ENCODE data around the gene HIPK3.

DNA sequence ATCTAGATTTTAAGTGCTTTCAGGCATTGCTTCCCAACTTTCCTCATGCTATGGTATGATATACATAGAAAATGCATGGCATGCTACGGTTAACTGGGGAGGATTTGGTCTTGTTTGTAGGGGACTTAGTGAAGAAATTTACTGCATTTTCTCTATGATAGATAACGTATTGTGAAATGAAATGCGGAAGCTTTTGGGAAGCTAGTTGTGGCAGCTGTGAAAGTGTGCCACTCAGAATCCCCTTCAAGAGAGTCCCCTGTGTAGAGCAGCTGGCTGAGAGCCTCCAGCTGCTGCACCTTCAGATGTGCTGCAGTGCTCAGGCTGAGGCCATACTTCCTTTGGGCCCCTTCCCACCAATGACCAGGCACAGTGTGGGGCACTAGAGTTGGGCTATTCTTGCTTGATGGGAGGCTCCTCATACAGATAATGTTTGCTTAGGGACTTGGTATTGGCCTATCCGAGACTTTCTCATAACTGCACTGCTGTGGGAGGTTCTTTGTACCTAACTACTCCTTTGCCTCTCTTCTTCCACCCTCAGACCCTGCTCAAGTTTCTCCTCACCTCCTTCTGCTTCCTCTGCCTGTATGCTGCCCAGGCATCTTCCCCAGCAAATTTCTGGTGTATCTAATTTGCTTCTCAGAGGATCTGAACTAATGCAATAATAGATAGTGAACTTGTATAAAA lies 67.3 kb downstream of the HIPK3 start:
- TF ChIP-seq, protein P1, sequence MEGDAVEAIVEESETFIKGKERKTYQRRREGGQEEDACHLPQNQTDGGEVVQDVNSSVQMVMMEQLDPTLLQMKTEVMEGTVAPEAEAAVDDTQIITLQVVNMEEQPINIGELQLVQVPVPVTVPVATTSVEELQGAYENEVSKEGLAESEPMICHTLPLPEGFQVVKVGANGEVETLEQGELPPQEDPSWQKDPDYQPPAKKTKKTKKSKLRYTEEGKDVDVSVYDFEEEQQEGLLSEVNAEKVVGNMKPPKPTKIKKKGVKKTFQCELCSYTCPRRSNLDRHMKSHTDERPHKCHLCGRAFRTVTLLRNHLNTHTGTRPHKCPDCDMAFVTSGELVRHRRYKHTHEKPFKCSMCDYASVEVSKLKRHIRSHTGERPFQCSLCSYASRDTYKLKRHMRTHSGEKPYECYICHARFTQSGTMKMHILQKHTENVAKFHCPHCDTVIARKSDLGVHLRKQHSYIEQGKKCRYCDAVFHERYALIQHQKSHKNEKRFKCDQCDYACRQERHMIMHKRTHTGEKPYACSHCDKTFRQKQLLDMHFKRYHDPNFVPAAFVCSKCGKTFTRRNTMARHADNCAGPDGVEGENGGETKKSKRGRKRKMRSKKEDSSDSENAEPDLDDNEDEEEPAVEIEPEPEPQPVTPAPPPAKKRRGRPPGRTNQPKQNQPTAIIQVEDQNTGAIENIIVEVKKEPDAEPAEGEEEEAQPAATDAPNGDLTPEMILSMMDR (IDR thresholded peaks at IDR 0.05): no peak
- TF ChIP-seq POLR2AphosphoS5 (IDR thresholded peaks at IDR 0.05): no peak
- TF ChIP-seq POLR2A (IDR thresholded peaks at IDR 0.05): no peak
- no peak for TF ChIP-seq EP300 (IDR thresholded peaks at IDR 0.05)

Data from gastroesophageal sphincter (tissue), 3 donors.